Ishikawa (cell line): ENCODE data around the gene GLRB.

Experiments used
- CEBPB ChIP-seq: IDR thresholded peaks from 2 replicates; pipeline ENCODE4 v1.6.1; 2012
- EGR1 ChIP-seq: IDR thresholded peaks from 2 replicates; pipeline ENCODE4 v1.6.1; 2012
- EP300 ChIP-seq: IDR thresholded peaks from 2 replicates; pipeline ENCODE4 v1.6.1; 2012; ENCODE audit warnings: borderline replicate concordance
- FOXM1 ChIP-seq: IDR thresholded peaks from 2 replicates; pipeline ENCODE4 v1.6.1; 2012; ENCODE audit warnings: low read depth, borderline replicate concordance
- NFIC ChIP-seq: IDR thresholded peaks from 2 replicates; pipeline ENCODE4 v1.6.1; 2012
- RAD21 ChIP-seq: IDR thresholded peaks from 2 replicates; pipeline ENCODE4 v1.6.1; 2012; ENCODE audit warnings: low read depth
- REST ChIP-seq: IDR thresholded peaks from 2 replicates; pipeline ENCODE4 v1.6.1; 2012; ENCODE audit warnings: low read depth, mild to moderate bottlenecking
- TAF1 ChIP-seq: IDR thresholded peaks from 2 replicates; pipeline ENCODE4 v1.6.1; 2012; ENCODE audit warnings: low read depth, mild to moderate bottlenecking
- TCF12 ChIP-seq: IDR thresholded peaks from 2 replicates; pipeline ENCODE4 v1.6.1; 2012; ENCODE audit warnings: low read depth
- USF1 ChIP-seq: IDR thresholded peaks from 2 replicates; pipeline ENCODE4 v1.6.1; 2012
- ZBTB7A ChIP-seq: IDR thresholded peaks from 2 replicates; pipeline ENCODE4 v1.6.1; 2012; ENCODE audit warnings: low read depth

- no peak for TF ChIP-seq FOXM1
- no peak for TF ChIP-seq EP300
- no peak for TF ChIP-seq REST
- no peak for TF ChIP-seq ZBTB7A
- no peak for TF ChIP-seq TCF12
- TF ChIP-seq EGR1 = no peak
- TF ChIP-seq TAF1 = no peak
- no peak for TF ChIP-seq CEBPB
- TF ChIP-seq NFIC = no peak
- no peak for TF ChIP-seq RAD21
- no peak for TF ChIP-seq USF1
Observed at GRCh38 chr4:157075401-157075800, 549 bp upstream of the GLRB start.
